ENCODE results near the gene CNTN2.
A peak's percentile ranks its signal among the peaks of the same experiment; 100 is the strongest.

CNTN2 gene

GRCh38 chr1:205056956-205057568 lies 14.1 kb downstream of the CNTN2 start:
- no peak for DNase-seq

- no peak for DNase-seq
Observed at GRCh38 chr1:205057808-205058575, 15.0 kb downstream of the CNTN2 start.

- no peak for DNase-seq
Observed at GRCh38 chr1:205058853-205059252, 15.8 kb downstream of the CNTN2 start.

GRCh38 chr1:205059660-205060059 lies 16.6 kb downstream of the CNTN2 start:
- DNase-seq = no peak

GRCh38 chr1:205060746-205061145 lies 17.7 kb downstream of the CNTN2 start:
- no peak for DNase-seq

- no peak for DNase-seq
Observed at GRCh38 chr1:205061227-205061626, 18.2 kb downstream of the CNTN2 start.

- DNase-seq = peak; percentile 56 to 63
Observed at GRCh38 chr1:205061665-205062069, 18.7 kb downstream of the CNTN2 start.

GRCh38 chr1:205062319-205062718 lies 19.3 kb downstream of the CNTN2 start:
- no peak for DNase-seq

- no peak for DNase-seq
Observed at GRCh38 chr1:205062895-205063294, 19.9 kb downstream of the CNTN2 start.

GRCh38 chr1:205064301-205064700 lies 21.3 kb downstream of the CNTN2 start:
- no peak for DNase-seq

- no peak for DNase-seq
Observed at GRCh38 chr1:205064741-205065316, 21.8 kb downstream of the CNTN2 start.

- DNase-seq = no peak
Observed at GRCh38 chr1:205065666-205066065, 22.7 kb downstream of the CNTN2 start.

- no peak for DNase-seq
Observed at GRCh38 chr1:205066141-205066818, 23.3 kb downstream of the CNTN2 start.

GRCh38 chr1:205067031-205067430 lies 24.0 kb downstream of the CNTN2 start:
- no peak for DNase-seq

- no peak for DNase-seq
Observed at GRCh38 chr1:205068001-205068400, 25.0 kb downstream of the CNTN2 start.

- DNase-seq = no peak
Observed at GRCh38 chr1:205068457-205069040, 25.5 kb downstream of the CNTN2 start.

- DNase-seq = no peak
Observed at GRCh38 chr1:205069371-205070125, 26.5 kb downstream of the CNTN2 start.

GRCh38 chr1:205071028-205071409 lies 28.0 kb downstream of the CNTN2 start:
- no peak for DNase-seq

GRCh38 chr1:205071801-205072200 lies 28.8 kb downstream of the CNTN2 start:
- no peak for DNase-seq

GRCh38 chr1:205072286-205072685 lies 29.3 kb downstream of the CNTN2 start:
- no peak for DNase-seq

GRCh38 chr1:205072881-205073280 lies 29.9 kb downstream of the CNTN2 start:
- DNase-seq = no peak

GRCh38 chr1:205073511-205073910 lies 30.5 kb downstream of the CNTN2 start:
- no peak for DNase-seq

- no peak for DNase-seq
Observed at GRCh38 chr1:205074084-205074483, 31.1 kb downstream of the CNTN2 start.

All from NCI-H1930 (cell line).